IMR-90 (cell line): ENCODE measurements around the gene DUS1L. TPM values are rescaled to one million over a fixed set of nuclear protein-coding genes. Genes with fewer than 3 reads are reported as not detected.
A peak's percentile ranks its signal among the peaks of the same experiment; 100 is the strongest.

Source experiments
- ATAC-seq: fragments of 200-7000 bp; cut with Tn5 transposase; 2 replicates; pipeline ENCODE4 v1.9.1; 2020; ENCODE audit warnings: low read depth, mild to moderate bottlenecking, moderate library complexity
- BruUV-seq: library from RNA; stranded (reverse); fragments of 400-500 nt; replicated peaks from 2 replicates; lab custom pipeline; 2021; lab: Mats Ljungman, UMichigan
- CTCF ChIA-PET: fragments of 300-600 bp; formaldehyde crosslinking; extraction: SDS; loops from one replicate; lab custom pipeline; 2021; ENCODE audit warnings: antibody characterized with exemption; lab: Yijun Ruan, JAX
- POLR2A ChIA-PET: fragments of 300-600 bp; sonication (Branson Sonifier 250); formaldehyde crosslinking; loops from one replicate; lab custom pipeline; 2022; ENCODE audit warnings: antibody characterized with exemption; ENCODE audit not compliant: unreplicated experiment; lab: Charles Lee
- DNase-seq: peaks from one replicate; pipeline ENCODE4 v3.0.0; 2013
- H2AFZ ChIP-seq: replicated peaks from 2 replicates; pipeline ENCODE3; 2013; ENCODE audit warnings: low read length, mild to moderate bottlenecking; ENCODE audit not compliant: poor library complexity
- H2AK5ac ChIP-seq: 2 replicates; pipeline ENCODE4 v1.6.1; 2013; ENCODE audit warnings: low read depth, low read length, inconsistent platforms
- H2AK9ac ChIP-seq: replicated peaks from 2 replicates; pipeline ENCODE3; 2013; ENCODE audit warnings: mild to moderate bottlenecking, low read depth, low read length, moderate library complexity; ENCODE audit not compliant: poor library complexity
- H2BK120ac ChIP-seq: 2 replicates; pipeline ENCODE4 v1.6.1; 2013; ENCODE audit warnings: low read depth, low read length, inconsistent platforms
- H2BK15ac ChIP-seq: 3 replicates; pipeline ENCODE4 v1.6.1; 2013; ENCODE audit warnings: low read depth, low read length, inconsistent platforms
- H2BK20ac ChIP-seq: 2 replicates; pipeline ENCODE4 v1.6.1; 2013; ENCODE audit warnings: low read depth, mild to moderate bottlenecking, inconsistent platforms, low read length, moderate library complexity
- H2BK5ac ChIP-seq: 2 replicates; pipeline ENCODE4 v1.6.1; 2013; ENCODE audit warnings: mild to moderate bottlenecking, low read depth, low read length, inconsistent platforms; ENCODE audit not compliant: poor library complexity, severe bottlenecking
- H3K14ac ChIP-seq: replicated peaks from 2 replicates; pipeline ENCODE4 v1.6.1; 2013; ENCODE audit warnings: low read depth, low read length, inconsistent platforms
- H3K18ac ChIP-seq: 2 replicates; pipeline ENCODE4 v1.6.1; 2013; ENCODE audit warnings: low read depth, low read length, control low read depth
- H3K23ac ChIP-seq: 2 replicates; pipeline ENCODE4 v1.6.1; 2013; ENCODE audit warnings: low read depth, low read length, inconsistent platforms
- H3K27ac ChIP-seq: 2 replicates; pipeline ENCODE4 v1.5.1; 2013; ENCODE audit warnings: mild to moderate bottlenecking, control low read depth, low read length; ENCODE audit not compliant: insufficient read depth
- H3K27me3 ChIP-seq: 2 replicates; pipeline ENCODE4 v1.6.1; 2013; ENCODE audit warnings: low read length; ENCODE audit not compliant: control insufficient read depth, insufficient read depth
- H3K36me3 ChIP-seq: 2 replicates; pipeline ENCODE4 v1.6.1; 2013; ENCODE audit warnings: low read length, mixed read lengths; ENCODE audit not compliant: control insufficient read depth, insufficient read depth
- H3K4ac ChIP-seq: 2 replicates; pipeline ENCODE4 v1.6.1; 2013; ENCODE audit warnings: low read depth, low read length, inconsistent platforms
- H3K4me1 ChIP-seq: 2 replicates; pipeline ENCODE4 v1.6.1; 2013; ENCODE audit warnings: low read length, mixed read lengths; ENCODE audit not compliant: control insufficient read depth, insufficient read depth
- H3K4me2 ChIP-seq: 2 replicates; pipeline ENCODE4 v1.6.1; 2013; ENCODE audit warnings: low read depth, mild to moderate bottlenecking, control low read depth, low read length, moderate library complexity
- H3K4me3 ChIP-seq: 2 replicates; pipeline ENCODE4 v1.5.1; 2013; ENCODE audit warnings: low read depth, mild to moderate bottlenecking, control low read depth, low read length, moderate library complexity; ENCODE audit not compliant: insufficient read depth
- H3K56ac ChIP-seq: 2 replicates; pipeline ENCODE4 v1.6.1; 2013; ENCODE audit warnings: low read length, inconsistent platforms; ENCODE audit not compliant: insufficient read depth; ENCODE audit errors: extremely low read depth
- H3K79me1 ChIP-seq, 2 experiments: 2 replicates each; pipeline ENCODE4 v1.6.1; 2013; ENCODE audit warnings: low read length in 2 of 2, inconsistent platforms in 1 of 2, low read depth in 1 of 2
- H3K9ac ChIP-seq: 2 replicates; pipeline ENCODE4 v1.6.1; 2013; ENCODE audit warnings: low read depth, low read length, control low read depth
- H3K9me1 ChIP-seq: 2 replicates; pipeline ENCODE4 v1.6.1; 2013; ENCODE audit warnings: low read length, inconsistent platforms; ENCODE audit not compliant: insufficient read depth
- H3K9me3 ChIP-seq: 2 replicates; pipeline ENCODE4 v1.6.1; 2013; ENCODE audit warnings: low read length; ENCODE audit not compliant: control insufficient read depth, insufficient read depth
- H4K20me1 ChIP-seq: 2 replicates; pipeline ENCODE4 v1.6.1; 2013; ENCODE audit warnings: low read length, inconsistent platforms; ENCODE audit not compliant: insufficient read depth
- H4K5ac ChIP-seq: 2 replicates; pipeline ENCODE4 v1.6.1; 2013; ENCODE audit warnings: mild to moderate bottlenecking, low read depth, low read length, control low read depth
- H4K8ac ChIP-seq, 2 experiments: 2 replicates each; pipeline ENCODE4 v1.6.1; 2013; ENCODE audit warnings: low read depth in 2 of 2, low read length in 2 of 2, control low read depth in 1 of 2, inconsistent platforms in 1 of 2
- H4K91ac ChIP-seq: 2 replicates; pipeline ENCODE4 v1.6.1; 2013; ENCODE audit warnings: low read depth, low read length, inconsistent platforms; ENCODE audit not compliant: insufficient read depth
- BHLHE40 ChIP-seq: fragments of 150-350 bp; IDR thresholded peaks from 2 replicates; pipeline ENCODE4 v1.6.1; 2016; ENCODE audit warnings: mild to moderate bottlenecking, low read depth, low read length
- CEBPB ChIP-seq: IDR thresholded peaks from 2 replicates; pipeline ENCODE4 v1.6.1; 2012; ENCODE audit warnings: low read depth, low read length, improper control_type of control experiment
- CHD1 ChIP-seq: IDR thresholded peaks from 2 replicates; pipeline ENCODE4 v1.6.1; 2012; ENCODE audit warnings: low read depth, low read length, improper control_type of control experiment
- FOS ChIP-seq: fragments of 150-350 bp; IDR thresholded peaks from 2 replicates; pipeline ENCODE4 v1.6.1; 2016; ENCODE audit warnings: low read depth, low read length
- MAFK ChIP-seq: IDR thresholded peaks from 2 replicates; pipeline ENCODE4 v1.6.1; 2012; ENCODE audit warnings: low read depth, low read length, improper control_type of control experiment
- MAZ ChIP-seq: IDR thresholded peaks from 2 replicates; pipeline ENCODE4 v1.6.1; 2012; ENCODE audit warnings: low read depth, mild to moderate bottlenecking, low read length, improper control_type of control experiment, moderate library complexity, borderline replicate concordance
- MXI1 ChIP-seq: IDR thresholded peaks from 2 replicates; pipeline ENCODE4 v1.6.1; 2012; ENCODE audit warnings: low read depth, mild to moderate bottlenecking, low read length, moderate library complexity, borderline replicate concordance
- NFE2L2 ChIP-seq: fragments of 150-350 bp; IDR thresholded peaks from 2 replicates; pipeline ENCODE4 v1.6.1; 2016; ENCODE audit warnings: low read depth, mild to moderate bottlenecking, low read length
- POLR2A ChIP-seq: IDR thresholded peaks from 2 replicates; pipeline ENCODE4 v1.6.1; 2012; ENCODE audit warnings: mild to moderate bottlenecking, low read depth, low read length
- RAD21 ChIP-seq: IDR thresholded peaks from 2 replicates; pipeline ENCODE4 v1.6.1; 2012; ENCODE audit warnings: low read length, improper control_type of control experiment
- RCOR1 ChIP-seq: IDR thresholded peaks from 2 replicates; pipeline ENCODE4 v1.6.1; 2012; ENCODE audit warnings: mild to moderate bottlenecking, low read length, improper control_type of control experiment; ENCODE audit not compliant: insufficient replicate concordance
- RFX5 ChIP-seq: IDR thresholded peaks from 2 replicates; pipeline ENCODE4 v1.8.0; 2012; ENCODE audit warnings: low read depth, mild to moderate bottlenecking, low read length, moderate library complexity
- SMC3 ChIP-seq: fragments of 150-350 bp; IDR thresholded peaks from 2 replicates; pipeline ENCODE4 v1.6.1; 2016; ENCODE audit warnings: low read depth, mild to moderate bottlenecking, antibody characterized with exemption, low read length, moderate library complexity
- USF2 ChIP-seq: fragments of 150-350 bp; IDR thresholded peaks from 2 replicates; pipeline ENCODE4 v1.6.1; 2017; ENCODE audit warnings: mild to moderate bottlenecking, antibody characterized with exemption, low read length, low read depth
- WGBS, 2 experiments: methylation state at CpG; one replicate each; pipeline versions ENCODE4 v1.1.5 to v1.1.7; 2013; ENCODE audit warnings: missing lambda C conversion rate in 2 of 2; ENCODE audit not compliant: insufficient read length in 1 of 2; ENCODE audit errors: extremely low coverage in 2 of 2; 5-methylcytosine and 5-hydroxymethylcytosine counted together
- dilution Hi-C: fragments of 300-500 bp; cut with HindIII; formaldehyde crosslinking; loops from one replicate; pipeline ENCODE4 v1.14.3; 2018; ENCODE audit warnings: low sequenced_read_pairs; ENCODE audit not compliant: unreplicated experiment
- in situ Hi-C: fragments of 300-500 bp; cut with MboI; formaldehyde crosslinking; loops from 3 replicates; pipeline ENCODE4 v1.14.3; 2019; ENCODE audit warnings: low sequenced_read_pairs, inconsistent platforms, mixed read lengths
- intact Hi-C: fragments of 100-400 bp; cut with micrococcal nuclease; formaldehyde crosslinking; loops from 2 replicates; pipeline ENCODE4 v1.10.0; 2022
- polyA plus RNA-seq, 3 experiments: library from polyadenylated mRNA; depleted of rRNA; stranded (reverse); fragments of >200 nt; gene quantifications; 2 replicates each; pipeline ENCODE4 v1.2.3, GENCODE V29; 2012; ENCODE audit warnings: low replicate concordance in 1 of 3
- total RNA-seq: library from RNA; depleted of rRNA; stranded (reverse); fragments of >200 nt; gene quantifications from 2 replicates; pipeline ENCODE4 v1.2.3, GENCODE V29; 2012
- TF ChIP-seq, protein P1 (sequence below): conservative IDR thresholded peaks from 2 replicates; pipeline ENCODE4 v1.5.1; 2012; ENCODE audit warnings: mild to moderate bottlenecking, low read depth, low read length, improper control_type of control experiment

DUS1L gene
- total and polyA plus RNA-seq, 2 of the 4 experiments (the other 2 are of a cell fraction) = 29.0 to 76.9 TPM

DNA sequence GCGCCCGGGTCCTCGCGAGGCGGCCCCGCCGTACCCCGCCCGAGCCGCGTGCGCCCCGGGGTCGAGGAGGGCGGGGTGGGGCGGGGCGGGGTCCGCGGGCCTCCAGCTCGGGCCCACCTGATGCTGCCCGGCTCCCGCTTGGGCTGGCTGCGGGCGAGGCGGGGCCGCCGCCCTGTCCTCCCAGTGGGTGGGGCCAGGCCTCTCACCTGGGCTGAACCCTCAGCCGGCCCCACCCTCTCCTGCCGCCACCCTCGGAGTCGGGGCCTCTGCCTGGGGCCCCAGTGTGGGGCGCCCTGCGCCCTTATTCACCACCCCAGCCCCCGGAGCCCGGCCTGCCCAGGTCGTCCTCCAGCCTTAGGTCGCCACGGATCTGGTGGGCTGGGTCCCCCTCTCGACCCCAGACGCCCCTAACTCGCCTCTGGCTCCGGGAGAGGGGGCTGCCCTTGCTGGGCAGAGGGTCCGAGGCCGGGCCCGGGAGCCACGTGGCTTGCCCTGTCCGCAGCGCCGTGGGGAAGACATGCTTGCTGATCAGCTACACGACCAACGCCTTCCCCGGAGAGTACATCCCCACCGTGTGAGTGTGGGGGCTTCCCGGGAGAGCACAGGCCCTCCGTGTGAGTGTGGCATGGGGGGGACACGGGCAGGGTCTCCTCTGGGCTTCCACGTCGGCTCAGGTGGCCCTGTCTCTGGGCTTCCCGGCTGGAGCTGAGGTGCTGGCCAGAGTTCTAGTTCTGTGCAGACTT lies 33.5 kb downstream of the DUS1L start:
- DNase-seq = no peak
- 2% methylated on average over 25 of the region's 59 CpGs; no CpG with 5 or more reads in 1 of the 2 experiments for WGBS, 2 experiments
- peak overlapping the region; percentile 79 for H2AK9ac ChIP-seq
- H4K91ac ChIP-seq = no peak overlapping the region
- H4K5ac ChIP-seq = no peak overlapping the region
- H3K4me1 ChIP-seq = peaks cover 11% of the 10 kb centered on the region
- H2BK5ac ChIP-seq = no peak overlapping the region
- H3K9ac ChIP-seq = no peak overlapping the region
- H2AFZ ChIP-seq = peak overlapping the region; percentile 81
- CTCF ChIA-PET = no interaction called here
- H3K27me3 ChIP-seq = no peaks in the 10 kb centered on the region
- H3K4me3 ChIP-seq = peak overlapping the region; percentile 47
- peak; percentile 7 for ATAC-seq
- H3K14ac ChIP-seq = no peak overlapping the region
- H2AK5ac ChIP-seq = 0 out of 2 replicates have a peak overlapping the region, but pooled peaks have one; percentile 15
- H2BK20ac ChIP-seq = no peak overlapping the region
- H3K79me1 ChIP-seq = peaks cover 7 to 12% of the 10 kb centered on the region in 2 experiments
- in situ Hi-C loops (loop anchor here (5.0 kb wide), 1 partner anchor 125 kb away; no protein-coding TSS in a partner anchor), intact Hi-C loops (loop anchor here (1.0 to 10.0 kb wide), 2 partner anchors 66 to 293 kb away; partner anchors contain the start of gene FASN), dilution Hi-C loops (no loop called here)
- H3K36me3 ChIP-seq = peaks cover 2% of the 10 kb centered on the region
- peak overlapping the region; percentile 76 for H3K4me2 ChIP-seq
- no peak overlapping the region for H3K18ac ChIP-seq
- H3K56ac ChIP-seq = no peak overlapping the region
- BruUV-seq = no TSS peak
- H3K23ac ChIP-seq = no peak overlapping the region
- H3K27ac ChIP-seq = no peak overlapping the region
- H3K4ac ChIP-seq = no peak overlapping the region
- 0 out of 2 replicates have a peak, but pooled peaks cover 7% of the 10 kb centered on the region for H3K9me1 ChIP-seq
- POLR2A ChIA-PET = no interaction called here
- peak overlapping the region in 1 of 2 experiments; percentile 46; a peak in 2 of 4 replicates for H4K8ac ChIP-seq
- H4K20me1 ChIP-seq = no peaks in the 10 kb centered on the region; the same call in 1 of the 2 replicates
- no peak overlapping the region for H2BK15ac ChIP-seq
- H2BK120ac ChIP-seq = no peak overlapping the region
- H3K9me3 ChIP-seq = no peaks in the 10 kb centered on the region
- TF ChIP-seq FOS = no peak
- TF ChIP-seq POLR2A = no peak
- no peak for TF ChIP-seq USF2
- no peak for TF ChIP-seq MAFK
- no peak for TF ChIP-seq NFE2L2
- TF ChIP-seq RAD21 = no peak
- TF ChIP-seq, protein P1, sequence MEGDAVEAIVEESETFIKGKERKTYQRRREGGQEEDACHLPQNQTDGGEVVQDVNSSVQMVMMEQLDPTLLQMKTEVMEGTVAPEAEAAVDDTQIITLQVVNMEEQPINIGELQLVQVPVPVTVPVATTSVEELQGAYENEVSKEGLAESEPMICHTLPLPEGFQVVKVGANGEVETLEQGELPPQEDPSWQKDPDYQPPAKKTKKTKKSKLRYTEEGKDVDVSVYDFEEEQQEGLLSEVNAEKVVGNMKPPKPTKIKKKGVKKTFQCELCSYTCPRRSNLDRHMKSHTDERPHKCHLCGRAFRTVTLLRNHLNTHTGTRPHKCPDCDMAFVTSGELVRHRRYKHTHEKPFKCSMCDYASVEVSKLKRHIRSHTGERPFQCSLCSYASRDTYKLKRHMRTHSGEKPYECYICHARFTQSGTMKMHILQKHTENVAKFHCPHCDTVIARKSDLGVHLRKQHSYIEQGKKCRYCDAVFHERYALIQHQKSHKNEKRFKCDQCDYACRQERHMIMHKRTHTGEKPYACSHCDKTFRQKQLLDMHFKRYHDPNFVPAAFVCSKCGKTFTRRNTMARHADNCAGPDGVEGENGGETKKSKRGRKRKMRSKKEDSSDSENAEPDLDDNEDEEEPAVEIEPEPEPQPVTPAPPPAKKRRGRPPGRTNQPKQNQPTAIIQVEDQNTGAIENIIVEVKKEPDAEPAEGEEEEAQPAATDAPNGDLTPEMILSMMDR = no peak
- TF ChIP-seq SMC3 = no peak
- no peak for TF ChIP-seq BHLHE40
- TF ChIP-seq CHD1 = no peak
- TF ChIP-seq RCOR1 = no peak
- no peak for TF ChIP-seq MAZ
- no peak for TF ChIP-seq RFX5
- TF ChIP-seq MXI1 = no peak
- no peak for TF ChIP-seq CEBPB
